ENCODE results near the gene PDE4B. TPM values are rescaled to one million over a fixed set of nuclear protein-coding genes. Genes with fewer than 3 reads are reported as not detected.

PDE4B gene
- total RNA-seq, 1 donor from 2014 or later: 0.29 TPM

DNA sequence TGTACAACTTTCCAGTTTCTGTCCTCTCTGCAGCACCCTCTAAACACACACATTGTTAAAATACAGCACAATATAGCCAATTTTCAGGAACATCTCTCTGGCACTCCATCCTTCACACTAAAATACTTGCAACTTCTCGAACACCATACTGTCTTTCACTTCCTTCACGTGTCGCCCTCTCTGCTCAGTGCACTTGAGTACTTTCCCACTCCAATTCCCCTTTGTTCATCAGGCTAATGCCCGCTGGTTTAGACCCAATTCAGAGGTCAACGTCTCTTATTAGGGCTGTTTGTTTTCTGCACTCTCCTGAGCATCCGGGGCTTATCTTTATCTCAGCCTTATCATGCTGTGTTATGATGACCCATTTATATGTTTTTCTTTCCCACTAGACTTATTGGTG is 503.1 kb downstream of the PDE4B start:
- TF ChIP-seq, protein P1, sequence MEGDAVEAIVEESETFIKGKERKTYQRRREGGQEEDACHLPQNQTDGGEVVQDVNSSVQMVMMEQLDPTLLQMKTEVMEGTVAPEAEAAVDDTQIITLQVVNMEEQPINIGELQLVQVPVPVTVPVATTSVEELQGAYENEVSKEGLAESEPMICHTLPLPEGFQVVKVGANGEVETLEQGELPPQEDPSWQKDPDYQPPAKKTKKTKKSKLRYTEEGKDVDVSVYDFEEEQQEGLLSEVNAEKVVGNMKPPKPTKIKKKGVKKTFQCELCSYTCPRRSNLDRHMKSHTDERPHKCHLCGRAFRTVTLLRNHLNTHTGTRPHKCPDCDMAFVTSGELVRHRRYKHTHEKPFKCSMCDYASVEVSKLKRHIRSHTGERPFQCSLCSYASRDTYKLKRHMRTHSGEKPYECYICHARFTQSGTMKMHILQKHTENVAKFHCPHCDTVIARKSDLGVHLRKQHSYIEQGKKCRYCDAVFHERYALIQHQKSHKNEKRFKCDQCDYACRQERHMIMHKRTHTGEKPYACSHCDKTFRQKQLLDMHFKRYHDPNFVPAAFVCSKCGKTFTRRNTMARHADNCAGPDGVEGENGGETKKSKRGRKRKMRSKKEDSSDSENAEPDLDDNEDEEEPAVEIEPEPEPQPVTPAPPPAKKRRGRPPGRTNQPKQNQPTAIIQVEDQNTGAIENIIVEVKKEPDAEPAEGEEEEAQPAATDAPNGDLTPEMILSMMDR (IDR thresholded peaks at IDR 0.05; ENCODE audit: unreplicated experiment): no peak
- peaks cover 7% of the 10 kb centered on the region for H3K4me1 Mint-ChIP-seq (ENCODE audit: low read depth)
- no peaks in the 10 kb centered on the region for H3K9me3 Mint-ChIP-seq (ENCODE audit: low read depth)
- no peak overlapping the region for H3K4me3 Mint-ChIP-seq (ENCODE audit: low read depth)
- no peak overlapping the region for H3K27ac Mint-ChIP-seq
- H3K36me3 Mint-ChIP-seq (ENCODE audit: insufficient read depth): no peaks in the 10 kb centered on the region
- DNase-seq (ENCODE audit: low spot score, unreplicated experiment): no peak
- H3K27me3 Mint-ChIP-seq: peaks cover under 1% of the 10 kb centered on the region

DNA sequence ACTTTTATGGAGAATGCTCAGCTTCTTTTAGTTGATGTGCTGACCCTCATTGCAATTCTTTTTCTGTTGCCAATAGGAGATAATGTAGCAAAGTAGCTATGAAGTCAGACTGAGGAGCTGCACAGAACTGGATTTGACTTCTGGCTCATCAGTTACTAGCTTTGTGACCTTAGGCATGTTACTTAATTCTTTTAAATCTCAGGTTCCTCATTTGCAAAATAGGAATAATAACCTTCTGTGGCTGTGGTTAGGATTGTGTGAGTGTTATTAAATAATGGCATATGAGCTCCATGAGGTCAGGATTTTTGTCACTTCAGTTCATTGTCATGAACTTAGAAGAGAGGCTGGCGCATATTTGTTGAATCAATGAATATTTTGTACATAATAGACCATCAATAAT is 503.7 kb downstream of the PDE4B start:
- TF ChIP-seq, protein P1 (IDR thresholded peaks at IDR 0.05; ENCODE audit: unreplicated experiment): no peak
- Mint-ChIP-seq H3K9me3 (ENCODE audit: low read depth) (no peaks in the 10 kb centered on the region), H3K36me3 (ENCODE audit: insufficient read depth) (no peaks in the 10 kb centered on the region), H3K4me1 (ENCODE audit: low read depth) (peaks cover 7% of the 10 kb centered on the region), H3K4me3 (ENCODE audit: low read depth) (no peak overlapping the region), H3K27ac (no peak overlapping the region), H3K27me3 (no peaks in the 10 kb centered on the region)
- no peak for DNase-seq (ENCODE audit: low spot score, unreplicated experiment)

DNA sequence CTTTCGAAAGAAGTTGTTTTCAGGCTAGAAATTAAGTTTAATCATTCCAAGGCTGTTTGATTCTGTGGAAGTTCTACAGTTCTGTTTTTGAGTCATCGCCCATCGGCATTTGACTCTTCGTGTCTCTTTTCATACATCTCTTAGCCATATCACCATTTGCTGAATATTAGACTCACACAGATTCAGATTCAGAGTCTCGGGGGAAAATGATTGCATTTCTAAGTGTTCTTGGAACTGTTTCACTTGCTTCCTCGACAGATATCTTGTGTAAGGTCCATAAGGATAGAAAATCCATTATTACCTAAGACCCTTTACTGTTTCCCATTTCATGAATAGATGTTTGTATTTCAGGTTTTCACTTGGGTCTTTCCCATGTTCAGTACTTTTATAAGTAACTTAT is 504.3 kb downstream of the PDE4B start:
- Mint-ChIP-seq H3K4me1 (ENCODE audit: low read depth) (peaks cover 7% of the 10 kb centered on the region), H3K27ac (no peak overlapping the region), H3K27me3 (no peaks in the 10 kb centered on the region), H3K36me3 (ENCODE audit: insufficient read depth) (no peaks in the 10 kb centered on the region), H3K4me3 (ENCODE audit: low read depth) (no peak overlapping the region), H3K9me3 (ENCODE audit: low read depth) (no peaks in the 10 kb centered on the region)
- no peak for DNase-seq (ENCODE audit: low spot score, unreplicated experiment)
- TF ChIP-seq, protein P1 (IDR thresholded peaks at IDR 0.05; ENCODE audit: unreplicated experiment): no peak

DNA sequence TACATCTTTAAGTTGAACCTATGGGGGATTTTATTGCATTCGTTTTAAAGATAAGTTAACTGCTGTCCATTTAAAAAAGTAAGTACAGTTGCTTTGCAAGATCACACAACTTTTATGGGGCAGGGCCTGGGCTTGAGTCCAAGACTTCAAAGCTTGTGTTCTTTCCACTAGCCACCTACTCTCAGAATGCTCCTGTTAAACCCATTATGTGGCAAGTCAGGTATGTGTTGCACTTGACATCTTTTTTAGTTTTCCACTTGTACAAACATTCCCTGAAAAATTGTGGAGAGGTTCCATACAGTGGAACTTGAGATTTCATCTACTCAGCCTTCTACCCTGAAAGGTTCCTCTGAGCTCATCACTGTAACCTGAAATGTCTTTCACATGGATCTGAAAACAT is 505.8 kb downstream of the PDE4B start:
- H3K4me3 Mint-ChIP-seq (ENCODE audit: low read depth): no peak overlapping the region
- H3K27me3 Mint-ChIP-seq: no peaks in the 10 kb centered on the region
- no peak for DNase-seq (ENCODE audit: low spot score, unreplicated experiment)
- no peaks in the 10 kb centered on the region for H3K36me3 Mint-ChIP-seq (ENCODE audit: insufficient read depth)
- H3K27ac Mint-ChIP-seq: no peak overlapping the region
- TF ChIP-seq, protein P1 (IDR thresholded peaks at IDR 0.05; ENCODE audit: unreplicated experiment): no peak
- no peaks in the 10 kb centered on the region for H3K9me3 Mint-ChIP-seq (ENCODE audit: low read depth)
- H3K4me1 Mint-ChIP-seq (ENCODE audit: low read depth): peaks cover 11% of the 10 kb centered on the region

DNA sequence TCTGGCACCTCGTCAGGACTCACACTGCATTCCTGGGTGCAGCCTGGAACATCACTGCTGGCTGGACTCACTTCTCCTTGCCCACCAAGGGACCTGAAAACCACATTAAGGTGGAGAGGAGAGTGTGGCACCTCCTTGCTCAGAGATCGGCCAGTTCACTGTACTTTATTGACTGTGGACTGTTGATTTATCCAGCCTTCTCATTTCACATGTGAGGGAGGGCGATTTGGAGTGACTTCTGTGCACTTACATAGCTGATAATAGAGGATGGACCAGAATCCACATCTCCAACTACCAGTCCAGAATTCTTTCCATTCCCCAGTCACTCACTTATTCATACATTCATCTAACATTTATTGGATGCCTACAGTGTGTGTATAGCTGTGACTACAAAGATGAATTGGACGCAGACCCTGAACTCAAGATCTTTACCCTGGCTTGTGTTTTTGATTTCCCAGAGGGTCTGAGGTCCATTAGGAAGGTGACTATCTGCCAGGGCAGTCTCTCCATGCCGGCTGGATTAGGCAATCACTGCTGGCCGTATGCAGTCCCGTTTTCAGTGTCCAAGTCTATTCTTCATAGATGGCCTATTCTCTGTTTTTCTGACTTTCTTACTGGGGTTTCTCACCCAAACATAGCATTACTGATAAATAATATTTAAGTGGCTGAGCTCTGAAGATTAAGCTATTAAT is 507.7 kb downstream of the PDE4B start:
- peaks cover 11% of the 10 kb centered on the region for H3K4me1 Mint-ChIP-seq (ENCODE audit: low read depth)
- no peak overlapping the region for H3K4me3 Mint-ChIP-seq (ENCODE audit: low read depth)
- H3K27ac Mint-ChIP-seq: no peak overlapping the region
- TF ChIP-seq, protein P1 (IDR thresholded peaks at IDR 0.05; ENCODE audit: unreplicated experiment): no peak
- no peaks in the 10 kb centered on the region for H3K27me3 Mint-ChIP-seq
- no peaks in the 10 kb centered on the region for H3K9me3 Mint-ChIP-seq (ENCODE audit: low read depth)
- H3K36me3 Mint-ChIP-seq (ENCODE audit: insufficient read depth): no peaks in the 10 kb centered on the region
- no peak for DNase-seq (ENCODE audit: low spot score, unreplicated experiment)

Measured in progenitor cell of endocrine pancreas (in vitro differentiated cells).